ENCODE results near the gene ETV6. TPM values are rescaled to one million over a fixed set of nuclear protein-coding genes. Genes with fewer than 3 reads are reported as not detected.

The ETV6 gene
- total RNA-seq, 1 donor from 2014 or later: 14.7 TPM

GRCh38 chr12:11834931-11835330, 185.5 kb downstream of the ETV6 start:
- Histone ChIP-seq H3K4me1 (peaks cover 54% of the 10 kb centered on the region), H3K36me3 (no peaks in the 10 kb centered on the region), H3K27me3 (no peaks in the 10 kb centered on the region), H3K27ac (no peak overlapping the region), H3K9me3 (no peaks in the 10 kb centered on the region), H3K4me3 (no peak overlapping the region)
- no peak for DNase-seq (ENCODE audit: extremely low spot score in 2 of 2)
- no peak for TF ChIP-seq CTCF (IDR thresholded peaks at IDR 0.05)
- no peak for TF ChIP-seq POLR2A (IDR thresholded peaks at IDR 0.05)
- no peak for TF ChIP-seq POLR2AphosphoS5 (IDR thresholded peaks at IDR 0.05; ENCODE audit: insufficient read depth in 1 of 2, low read depth in 1 of 2)
- intact Hi-C loops (cut with DNase I): loop anchor here (10.0 kb wide), 1 partner anchor 80 kb away; no protein-coding TSS in a partner anchor

DNA sequence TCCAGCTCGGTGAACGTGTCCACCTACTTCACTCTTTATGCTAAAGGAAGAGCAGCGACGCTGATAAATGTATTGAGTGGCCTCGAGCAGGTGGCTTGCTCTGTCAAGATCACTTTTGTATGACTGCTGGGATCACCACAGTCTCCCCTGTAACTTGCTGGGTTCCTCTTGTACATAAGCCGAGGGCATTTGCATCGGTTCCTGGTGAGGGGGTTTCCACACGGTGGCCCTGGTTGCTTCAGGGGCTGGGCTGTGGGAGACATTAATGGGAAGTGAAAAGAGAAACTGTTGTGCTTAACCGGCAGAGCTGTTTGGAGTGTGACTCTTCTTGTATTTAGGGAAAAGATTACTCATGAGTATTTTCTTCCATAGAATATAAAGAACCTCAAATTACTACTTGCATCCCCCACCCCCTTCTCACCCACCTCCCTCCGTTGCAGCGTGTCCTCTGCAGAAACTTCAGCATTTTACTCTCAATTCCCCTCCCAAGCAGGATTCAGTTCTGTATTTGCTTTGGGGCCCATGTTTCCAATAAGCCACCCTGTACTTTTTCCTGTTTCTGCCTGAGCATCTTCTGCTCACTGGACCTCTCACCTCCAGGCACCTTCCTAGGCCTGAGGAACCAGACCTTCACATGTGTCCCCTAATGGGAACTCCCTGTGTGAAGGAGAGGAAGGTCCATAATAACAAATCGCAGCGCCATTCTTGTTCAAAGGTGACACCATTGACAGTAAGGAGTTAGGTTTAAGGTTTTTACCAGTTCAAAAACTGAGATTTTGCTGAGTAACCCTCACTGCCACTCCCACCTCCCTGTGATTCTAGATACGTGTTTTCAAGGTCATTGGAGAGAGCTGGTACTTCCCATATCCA, 187.0 kb downstream of the ETV6 start:
- Histone ChIP-seq H3K4me3 (no peak overlapping the region), H3K4me1 (peaks cover 42% of the 10 kb centered on the region), H3K9me3 (no peaks in the 10 kb centered on the region), H3K36me3 (no peaks in the 10 kb centered on the region), H3K27ac (no peak overlapping the region), H3K27me3 (no peaks in the 10 kb centered on the region)
- DNase-seq (ENCODE audit: extremely low spot score in 2 of 2): no peak
- TF ChIP-seq POLR2AphosphoS5 (IDR thresholded peaks at IDR 0.05; ENCODE audit: insufficient read depth in 1 of 2, low read depth in 1 of 2) (no peak), POLR2A (IDR thresholded peaks at IDR 0.05) (no peak), CTCF (IDR thresholded peaks at IDR 0.05) (no peak)
- intact Hi-C loops (cut with DNase I): loop anchor here (10.0 kb wide), 1 partner anchor 82 kb away; no protein-coding TSS in a partner anchor

GRCh38 chr12:11837216-11837934, 187.9 kb downstream of the ETV6 start:
- TF ChIP-seq POLR2A (IDR thresholded peaks at IDR 0.05): no peak
- no peak for TF ChIP-seq CTCF (IDR thresholded peaks at IDR 0.05)
- no peak for TF ChIP-seq POLR2AphosphoS5 (IDR thresholded peaks at IDR 0.05; ENCODE audit: insufficient read depth in 1 of 2, low read depth in 1 of 2)
- Histone ChIP-seq H3K4me3 (no peak overlapping the region), H3K27ac (no peak overlapping the region), H3K4me1 (peaks cover 42% of the 10 kb centered on the region), H3K9me3 (no peaks in the 10 kb centered on the region), H3K27me3 (no peaks in the 10 kb centered on the region), H3K36me3 (no peaks in the 10 kb centered on the region)
- intact Hi-C loops (cut with DNase I): loop anchor here (10.0 kb wide), 1 partner anchor 83 kb away; no protein-coding TSS in a partner anchor
- DNase-seq (ENCODE audit: extremely low spot score in 2 of 2): no peak

DNA sequence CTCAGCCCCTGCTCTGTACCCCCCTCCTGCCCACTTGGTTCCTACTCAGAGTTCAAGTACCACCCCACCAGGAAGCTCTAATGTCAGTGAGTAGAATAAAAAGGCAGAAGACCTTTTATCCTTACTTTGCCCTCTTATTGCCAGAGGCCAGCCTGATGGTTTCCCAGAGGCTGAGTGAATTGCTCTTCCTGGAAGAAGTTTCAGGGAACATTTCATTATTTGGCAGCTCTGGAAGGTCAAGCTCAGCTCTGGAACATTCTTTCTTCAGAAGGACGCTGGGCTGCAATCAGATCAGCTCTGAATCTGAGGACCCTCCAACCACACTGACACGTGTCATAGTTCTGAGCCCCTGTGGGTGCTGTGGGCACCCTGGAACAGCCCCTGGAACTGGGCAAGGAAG, 188.9 kb downstream of the ETV6 start:
- no peak for DNase-seq (ENCODE audit: extremely low spot score in 2 of 2)
- Histone ChIP-seq H3K4me1 (peaks cover 42% of the 10 kb centered on the region), H3K36me3 (no peaks in the 10 kb centered on the region), H3K4me3 (no peak overlapping the region), H3K27me3 (no peaks in the 10 kb centered on the region), H3K27ac (no peak overlapping the region), H3K9me3 (no peaks in the 10 kb centered on the region)
- TF ChIP-seq POLR2A (IDR thresholded peaks at IDR 0.05) (no peak), CTCF (IDR thresholded peaks at IDR 0.05) (no peak), POLR2AphosphoS5 (IDR thresholded peaks at IDR 0.05; ENCODE audit: insufficient read depth in 1 of 2, low read depth in 1 of 2) (no peak)
- intact Hi-C loops (cut with DNase I): loop anchor here (10.0 kb wide), 1 partner anchor 84 kb away; no protein-coding TSS in a partner anchor

Data from vagina (tissue), 2 donors.